GM19238 (cell line): ENCODE results near the gene TSC2.
"Not testable (repeated sequence)": the region's sequence is repeated elsewhere in the genome, so short reads cannot be mapped to it uniquely, and the experiment has no call there.

Source experiments
- DNase-seq: peaks from one replicate; pipeline ENCODE4 v3.0.0; 2011; ENCODE audit warnings: low spot score; ENCODE audit not compliant: insufficient read length

Gene TSC2

GRCh38 chr16:2117960-2118722, 70.4 kb downstream of the TSC2 start:
- DNase-seq = not testable (repeated sequence)

GRCh38 chr16:2121325-2121724, 73.5 kb downstream of the TSC2 start:
- not testable (repeated sequence) for DNase-seq

GRCh38 chr16:2121853-2122252, 74.1 kb downstream of the TSC2 start:
- DNase-seq = no peak

- DNase-seq = no peak
Observed at GRCh38 chr16:2122429-2122828, 74.6 kb downstream of the TSC2 start.

DNA sequence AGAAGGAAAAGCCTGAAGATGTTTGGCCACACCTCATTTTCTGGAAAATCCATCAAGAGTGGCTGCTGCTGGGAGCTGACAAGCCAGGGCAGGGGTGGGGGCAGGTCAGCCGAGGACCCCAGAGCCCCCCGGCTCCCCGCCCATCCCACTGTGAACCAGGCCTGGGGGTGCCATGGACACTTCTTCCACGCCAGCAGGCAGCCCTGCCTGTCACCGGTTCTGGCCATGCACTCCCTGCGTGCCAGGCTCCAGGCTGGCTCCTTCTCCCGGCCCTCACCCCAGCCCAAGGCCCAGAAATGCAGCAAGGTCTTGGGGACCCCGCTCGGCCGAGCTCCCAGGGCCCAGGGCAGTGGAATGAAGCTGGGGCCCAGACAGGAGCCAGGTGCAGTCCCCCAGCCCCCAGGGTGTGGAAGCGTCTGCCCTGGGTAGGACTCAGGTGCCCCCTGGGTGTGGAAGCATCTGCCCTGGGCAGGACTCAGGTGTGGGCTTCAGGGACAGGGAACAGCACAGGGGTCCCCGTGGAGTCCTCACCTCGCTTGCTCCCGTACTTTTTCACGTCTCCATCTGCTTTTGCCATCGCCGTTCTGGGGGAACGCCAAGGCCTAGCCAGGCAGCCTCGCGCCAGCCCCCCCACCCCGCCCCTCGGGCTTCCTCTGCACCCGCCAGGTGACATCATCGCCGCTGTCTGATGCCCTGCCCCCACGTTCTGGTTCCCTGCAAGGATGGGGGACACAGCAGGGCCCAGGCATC, 75.3 kb downstream of the TSC2 start:
- DNase-seq = not testable (repeated sequence)

GRCh38 chr16:2123706-2124376, 76.1 kb downstream of the TSC2 start:
- DNase-seq = not testable (repeated sequence)

DNA sequence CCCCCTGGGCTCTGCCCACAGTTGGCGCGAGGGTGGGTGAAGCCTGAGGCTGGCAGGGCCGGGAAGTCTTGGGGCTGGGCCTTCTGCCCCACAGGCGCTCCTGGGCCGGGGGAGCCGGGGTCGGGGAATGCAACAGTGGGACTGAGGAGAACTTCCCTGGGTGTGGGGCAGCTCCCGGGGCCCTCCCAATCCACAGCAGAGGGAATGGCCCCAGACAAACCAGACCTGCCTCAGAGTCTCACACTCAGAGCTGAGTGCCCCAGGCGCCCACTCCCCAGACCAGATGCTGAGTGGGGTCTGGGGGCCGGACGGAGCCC, 76.5 kb downstream of the TSC2 start:
- DNase-seq = not testable (repeated sequence)

DNA sequence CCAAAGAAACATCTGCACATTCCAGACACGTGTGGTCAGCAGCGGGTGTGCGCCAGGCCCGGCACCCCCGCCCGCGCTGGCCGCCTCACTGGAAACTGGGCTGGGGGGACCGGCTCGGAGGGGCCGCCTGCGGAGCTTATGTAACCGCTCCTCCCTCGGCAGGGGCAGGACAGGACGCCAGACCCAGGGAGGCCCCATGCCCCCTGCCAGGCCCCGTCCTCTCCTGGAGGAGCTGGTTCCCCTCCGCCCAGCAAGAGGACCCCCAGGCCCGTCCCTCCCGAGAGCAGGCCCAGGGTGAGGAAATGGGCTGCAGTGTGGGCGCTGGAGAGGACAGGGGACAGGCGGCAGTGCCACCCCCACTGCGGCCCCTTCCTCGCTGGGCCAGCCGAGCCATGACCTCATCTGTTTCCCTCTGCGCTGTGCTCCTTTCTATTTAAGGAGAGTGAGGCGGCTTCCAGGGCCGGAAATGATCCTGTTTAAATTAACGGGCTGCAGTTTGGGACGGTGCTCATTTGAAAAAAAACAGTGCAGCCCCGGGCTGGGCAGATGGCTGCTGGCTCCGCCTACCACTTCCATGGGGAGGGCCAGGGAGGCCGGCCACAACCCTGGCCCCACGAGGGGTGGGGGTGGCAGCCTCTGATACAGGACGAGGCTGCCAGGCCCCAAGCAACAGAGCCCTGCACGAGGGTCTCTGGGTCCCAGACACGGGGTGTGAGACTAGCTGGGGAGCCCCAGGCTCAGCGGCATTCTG, 77.1 kb downstream of the TSC2 start:
- DNase-seq = not testable (repeated sequence)

DNA sequence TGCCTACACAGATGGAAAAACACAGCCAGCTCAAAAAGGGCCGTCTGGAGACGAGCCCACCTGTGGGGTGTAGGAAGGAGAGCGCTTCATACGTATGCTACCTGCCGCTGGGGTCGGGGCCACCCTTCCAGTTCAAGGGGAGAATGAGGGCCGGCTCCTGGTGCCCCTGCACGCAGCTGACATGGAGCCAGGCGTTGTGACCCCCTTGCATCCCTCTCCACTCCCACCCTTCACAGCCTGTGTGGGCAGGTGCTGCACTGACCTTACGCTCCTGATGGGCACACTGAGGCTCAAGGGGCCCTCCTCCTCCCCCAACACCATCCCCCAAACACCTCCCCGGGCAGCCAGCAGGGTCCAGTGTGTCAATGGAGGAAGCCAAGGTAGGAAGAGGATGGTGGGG, 77.8 kb downstream of the TSC2 start:
- not testable (repeated sequence) for DNase-seq

DNA sequence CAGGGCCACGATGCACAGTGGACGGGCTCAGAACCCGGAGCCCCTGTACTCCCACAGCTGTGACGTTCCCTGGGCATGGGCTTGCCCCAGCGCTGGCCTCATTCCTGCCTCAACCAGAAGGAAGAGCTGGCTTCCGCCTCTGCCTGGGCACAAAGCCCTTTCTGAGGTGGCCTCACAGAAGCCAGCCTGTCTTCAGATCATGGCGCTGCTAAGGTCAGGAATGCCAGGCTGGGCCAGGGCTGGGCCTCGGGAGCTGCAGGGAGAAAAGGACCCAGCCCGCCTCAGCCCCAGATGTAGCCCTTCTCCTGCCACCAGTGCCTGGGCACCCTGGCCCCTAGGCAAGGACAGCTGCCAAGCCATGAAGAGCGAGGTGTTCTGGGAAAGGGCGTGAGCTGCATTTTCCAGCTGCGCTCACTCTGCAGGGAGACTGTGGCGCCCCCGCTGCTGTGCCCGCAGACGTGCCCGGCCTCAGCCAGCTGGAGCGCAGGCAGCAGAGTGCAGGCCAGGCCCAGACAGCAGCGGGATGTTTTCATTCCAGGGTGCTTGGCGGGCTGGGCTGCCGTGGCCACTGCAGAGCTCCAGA, 78.5 kb downstream of the TSC2 start:
- not testable (repeated sequence) for DNase-seq

GRCh38 chr16:2126928-2127556, 79.3 kb downstream of the TSC2 start:
- not testable (repeated sequence) for DNase-seq

DNA sequence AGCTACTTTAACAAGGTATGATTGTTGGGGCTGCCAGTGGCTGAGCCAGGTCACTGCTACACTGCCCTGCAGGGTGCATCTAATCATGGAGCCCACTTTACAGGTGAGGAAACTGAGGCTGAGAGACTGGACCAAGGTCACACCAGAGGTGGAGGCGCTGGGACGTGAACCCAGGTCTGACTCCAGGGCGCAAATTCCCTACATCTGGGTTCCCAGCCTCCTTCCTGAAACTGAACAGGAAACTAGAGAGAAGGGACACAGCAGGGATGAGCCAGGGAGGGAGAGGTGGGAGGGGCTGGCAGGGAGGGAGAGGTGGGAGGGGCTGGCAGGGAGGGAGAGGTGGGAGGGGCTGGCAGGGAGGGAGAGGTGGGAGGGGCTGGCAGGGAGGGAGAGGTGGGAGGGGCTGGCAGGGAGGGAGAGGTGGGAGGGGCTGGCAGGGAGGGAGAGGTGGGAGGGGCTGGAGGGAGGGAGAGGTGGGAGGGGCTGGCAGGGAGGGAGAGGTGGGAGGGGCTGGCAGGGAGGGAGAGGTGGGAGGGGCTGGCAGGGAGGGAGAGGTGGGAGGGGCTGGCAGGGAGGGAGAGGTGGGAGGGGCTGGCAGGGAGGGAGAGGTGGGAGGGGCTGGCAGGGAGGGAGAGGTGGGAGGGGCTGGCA, 80.0 kb downstream of the TSC2 start:
- not testable (repeated sequence) for DNase-seq

DNA sequence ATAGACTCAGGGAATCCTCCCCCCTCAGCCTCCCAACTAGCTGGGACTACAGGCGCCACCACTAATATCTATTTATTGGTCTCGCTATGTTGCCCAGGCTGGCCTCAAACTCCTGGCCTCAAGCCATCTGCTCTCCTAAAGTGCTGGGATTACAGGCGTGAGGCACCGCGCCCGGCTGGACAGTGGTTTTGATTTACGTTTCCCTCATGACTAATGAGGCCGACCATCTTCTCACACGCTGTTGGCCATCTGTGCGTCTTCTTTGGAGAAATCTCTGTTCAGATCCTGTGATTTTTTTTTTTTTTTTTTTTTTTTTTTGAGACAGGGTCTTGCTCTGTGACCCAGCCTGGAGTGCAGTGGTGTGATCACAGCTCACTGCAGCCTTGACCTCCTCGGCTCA, 81.5 kb downstream of the TSC2 start:
- DNase-seq = not testable (repeated sequence)

- not testable (repeated sequence) for DNase-seq
Observed at GRCh38 chr16:2129890-2130447, 82.2 kb downstream of the TSC2 start.

- not testable (repeated sequence) for DNase-seq
Observed at GRCh38 chr16:2133797-2134196, 86.0 kb downstream of the TSC2 start.

GRCh38 chr16:2135071-2135470, 87.3 kb downstream of the TSC2 start:
- not testable (repeated sequence) for DNase-seq

- not testable (repeated sequence) for DNase-seq
Observed at GRCh38 chr16:2135770-2136490, 88.1 kb downstream of the TSC2 start, which contains the start of gene PKD1. TSS of gene PKD1 (minus strand) at chr16:2135898. CDS start at chr16:2135689, 209 bp downstream.
